H1 (cell line): ENCODE measurements around the gene OSBPL5. TPM values are rescaled to one million over a fixed set of nuclear protein-coding genes. Genes with fewer than 3 reads are reported as not detected.

Experiments
- CTCF ChIP-seq, 3 experiments: IDR thresholded peaks; 1 replicate in 2 of 3; 2 replicates in 1 of 3; pipeline versions ENCODE4 v1.5.1 to v1.6.1; 2011; ENCODE audit warnings: low read length in 3 of 3, mild to moderate bottlenecking in 3 of 3, inconsistent platforms in 2 of 3, low read depth in 1 of 3, moderate library complexity in 1 of 3; ENCODE audit not compliant: insufficient read depth in 1 of 3; ENCODE audit errors: control extremely low read depth in 1 of 3
- EP300 ChIP-seq, 2 experiments: IDR thresholded peaks; 1 replicate in 1 of 2; 2 replicates in 1 of 2; pipeline ENCODE4 v1.6.1; 2011 to 2012; ENCODE audit warnings: low read depth in 2 of 2, low read length in 2 of 2, mild to moderate bottlenecking in 2 of 2, borderline replicate concordance in 1 of 2, inconsistent platforms in 1 of 2, moderate library complexity in 1 of 2
- MAFK ChIP-seq: IDR thresholded peaks from 2 replicates; pipeline ENCODE4 v1.6.1; 2012; ENCODE audit warnings: low read depth, mild to moderate bottlenecking, improper control_type of control experiment, low read length
- POU5F1 ChIP-seq: IDR thresholded peaks from 2 replicates; pipeline ENCODE4 v1.6.1; 2011; ENCODE audit warnings: low read depth, mild to moderate bottlenecking, low read length, moderate library complexity
- SIN3A ChIP-seq, 2 experiments: IDR thresholded peaks in 1 of 2; conservative IDR thresholded peaks in 1 of 2; 2 replicates each; pipeline ENCODE4 v1.6.1; 2011 to 2012; ENCODE audit warnings: low read length in 2 of 2, improper control_type of control experiment in 1 of 2, low read depth in 1 of 2, mild to moderate bottlenecking in 1 of 2
- SP4 ChIP-seq: IDR thresholded peaks from 2 replicates; pipeline ENCODE4 v1.6.1; 2012; ENCODE audit warnings: low read length, inconsistent platforms
- polyA plus RNA-seq, 7 experiments: library from polyadenylated mRNA; depleted of rRNA in 3 of 7; stranded (reverse) in 5 of 7; unstranded in 2 of 7; fragments of >200 nt in 5 of 7; fragments of 200-250 nt in 2 of 7; gene quantifications; 1 replicate in 5 of 7; 2 replicates in 1 of 7; 4 replicates in 1 of 7; pipeline versions ENCODE4 v1.2.1 to v1.2.3, GENCODE V29; 2011 to 2013; ENCODE audit warnings: missing spikeins in 2 of 7, mixed read lengths in 2 of 7
- total RNA-seq: library from RNA; stranded (reverse); fragmentation: NEBNext Ultra II Directional; extraction: Animal tissue kit (Norgen Biotek cat#: 25700); gene quantifications from 2 replicates; pipeline ENCODE4 v1.2.1, GENCODE V29; 2021

Gene OSBPL5
- total and polyA plus RNA-seq, 2 of the 8 experiments (the other 6 are each of a cell fraction or from before 2014, with no cell fraction given) = 3.4 to 9.9 TPM

GRCh38 chr11:3180869-3181268, 15.8 kb upstream of the OSBPL5 start (continued):
- TF ChIP-seq POU5F1 (no peak), EP300 (IDR thresholded peaks at IDR 0.05; ENCODE audit: borderline replicate concordance in 1 of 2, low read depth in 2 of 2, low read length in 2 of 2) (no peak), SP4 (no peak), MAFK (no peak), SIN3A (conservative IDR thresholded peaks at IDR 0.05 in 1 of 2, IDR thresholded peaks at IDR 0.05 in 1 of 2; ENCODE audit: low read depth in 1 of 2, low read length in 2 of 2) (no peak), CTCF (IDR thresholded peaks at IDR 0.05; ENCODE audit: control extremely low read depth in 1 of 3, insufficient read depth in 1 of 3, low read depth in 1 of 3, low read length in 3 of 3) (no peak)
